AG09309 (cell line): ENCODE data around the gene UGT3A2.

Experiments
- DNase-seq: peaks from one replicate; pipeline ENCODE4 v3.0.0-alpha.2; 2010; ENCODE audit warnings: low read depth
- H3K4me3 ChIP-seq: 2 replicates; pipeline ENCODE4 v1.5.1; 2011; ENCODE audit warnings: mild to moderate bottlenecking, low read depth, low read length, moderate library complexity; ENCODE audit not compliant: control insufficient read depth
- TF ChIP-seq, protein P1 (sequence below): IDR thresholded peaks from 2 replicates; pipeline ENCODE4 v1.5.1; 2011; ENCODE audit warnings: mild to moderate bottlenecking, low read depth, low read length, inconsistent platforms; ENCODE audit not compliant: insufficient read depth, control insufficient read depth; ENCODE audit errors: missing control alignments

Gene UGT3A2

DNA sequence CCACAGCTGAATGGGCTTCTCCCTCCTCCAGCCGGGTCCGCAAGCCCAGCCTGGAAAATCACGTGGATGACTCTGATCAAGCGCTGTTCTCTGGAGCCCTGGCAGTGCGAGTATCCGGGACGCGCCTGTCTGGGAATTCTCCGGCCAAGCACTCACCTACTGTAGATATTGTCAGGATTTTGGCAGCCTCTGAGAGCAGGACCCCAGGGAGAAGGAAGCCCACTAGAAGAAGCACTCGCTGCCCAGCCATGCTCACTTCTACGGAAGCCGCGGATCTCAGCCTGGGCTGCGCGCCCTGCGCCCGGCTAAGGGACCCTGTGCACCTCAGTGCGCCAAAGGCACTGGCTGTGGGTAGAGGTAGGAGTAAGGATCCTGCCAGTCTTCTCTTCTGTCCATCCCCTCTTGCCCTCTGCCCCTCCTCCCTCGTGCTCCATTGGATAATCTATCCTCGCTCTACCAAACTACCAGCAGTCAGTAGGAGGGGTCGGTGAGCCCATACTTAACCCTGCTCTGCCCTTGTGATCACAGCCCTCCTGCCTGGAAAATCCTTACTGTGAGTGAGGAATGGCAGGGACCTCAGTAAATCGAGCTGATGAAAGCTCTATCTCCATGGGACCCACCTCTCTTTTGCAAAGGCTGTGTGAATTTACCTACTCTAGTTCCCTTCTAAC, at the start of gene UGT3A2:
UGT3A2 (minus strand) TSS at position 343 of the 671 bp plus-strand sequence; CDS start at position 250, 93 bp downstream.
- no peak within 1 kb of the TSS for H3K4me3 ChIP-seq
- no peak for DNase-seq
- TF ChIP-seq, protein P1, sequence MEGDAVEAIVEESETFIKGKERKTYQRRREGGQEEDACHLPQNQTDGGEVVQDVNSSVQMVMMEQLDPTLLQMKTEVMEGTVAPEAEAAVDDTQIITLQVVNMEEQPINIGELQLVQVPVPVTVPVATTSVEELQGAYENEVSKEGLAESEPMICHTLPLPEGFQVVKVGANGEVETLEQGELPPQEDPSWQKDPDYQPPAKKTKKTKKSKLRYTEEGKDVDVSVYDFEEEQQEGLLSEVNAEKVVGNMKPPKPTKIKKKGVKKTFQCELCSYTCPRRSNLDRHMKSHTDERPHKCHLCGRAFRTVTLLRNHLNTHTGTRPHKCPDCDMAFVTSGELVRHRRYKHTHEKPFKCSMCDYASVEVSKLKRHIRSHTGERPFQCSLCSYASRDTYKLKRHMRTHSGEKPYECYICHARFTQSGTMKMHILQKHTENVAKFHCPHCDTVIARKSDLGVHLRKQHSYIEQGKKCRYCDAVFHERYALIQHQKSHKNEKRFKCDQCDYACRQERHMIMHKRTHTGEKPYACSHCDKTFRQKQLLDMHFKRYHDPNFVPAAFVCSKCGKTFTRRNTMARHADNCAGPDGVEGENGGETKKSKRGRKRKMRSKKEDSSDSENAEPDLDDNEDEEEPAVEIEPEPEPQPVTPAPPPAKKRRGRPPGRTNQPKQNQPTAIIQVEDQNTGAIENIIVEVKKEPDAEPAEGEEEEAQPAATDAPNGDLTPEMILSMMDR = no peak

DNA sequence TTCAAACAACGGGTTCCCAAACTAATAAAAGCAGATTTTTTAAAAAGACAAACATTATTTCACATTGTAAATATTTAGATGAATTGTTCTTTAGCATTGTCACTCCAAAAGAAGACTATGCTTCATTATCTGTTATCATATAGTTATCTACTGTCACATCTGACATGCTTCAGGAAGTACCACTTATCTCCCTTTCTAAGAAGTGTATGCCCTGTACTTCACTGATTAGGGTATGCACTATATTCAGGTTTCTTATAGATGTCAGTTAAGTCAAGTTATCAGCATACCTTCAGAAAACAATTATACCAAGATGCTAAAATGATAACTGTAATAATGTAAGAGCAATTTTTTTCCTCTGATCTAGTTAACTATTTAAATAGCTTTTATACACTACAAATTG, 44.6 kb upstream of the UGT3A2 start:
- TF ChIP-seq, protein P1 = no peak
- DNase-seq = no peak
- H3K4me3 ChIP-seq = no peak overlapping the region

DNA sequence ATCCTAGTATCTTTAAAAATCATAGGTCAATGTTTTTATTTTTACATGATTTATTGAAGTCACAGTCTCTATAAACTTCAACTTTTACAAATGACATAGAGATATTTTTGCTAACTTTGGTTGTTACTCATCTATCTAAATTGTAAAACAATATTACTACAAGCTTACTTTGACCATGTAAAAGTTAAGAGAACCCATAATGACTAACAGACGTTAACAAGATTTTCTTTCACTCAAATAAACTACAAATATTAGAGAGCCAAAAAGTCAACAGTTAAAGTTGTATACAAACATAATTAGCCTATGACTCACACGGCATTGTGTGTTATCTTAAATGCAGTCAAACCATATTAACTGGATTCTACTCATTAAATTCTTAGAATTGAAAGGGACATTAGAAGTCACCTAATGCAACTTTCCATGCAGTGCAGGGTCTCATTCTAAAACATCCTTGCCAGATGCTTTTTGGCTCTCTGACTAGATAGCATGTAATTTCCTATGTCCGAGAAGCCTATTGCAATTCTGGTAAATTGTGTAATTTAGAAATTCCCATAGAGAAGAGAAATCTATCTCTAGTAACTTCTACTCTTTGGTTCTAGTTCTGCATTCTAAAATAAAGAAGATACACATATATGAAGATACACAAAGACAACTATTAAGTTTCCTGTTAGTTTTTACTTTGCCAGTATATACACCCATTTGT, 42.2 kb upstream of the UGT3A2 start:
- H3K4me3 ChIP-seq = no peak overlapping the region
- no peak for DNase-seq
- TF ChIP-seq, protein P1 = no peak

GRCh38 chr5:36105819-36106218, 39.1 kb upstream of the UGT3A2 start:
- no peak for DNase-seq
- H3K4me3 ChIP-seq = no peak overlapping the region
- TF ChIP-seq, protein P1 = no peak

GRCh38 chr5:36099748-36100147, 33.1 kb upstream of the UGT3A2 start:
- no peak overlapping the region for H3K4me3 ChIP-seq
- TF ChIP-seq, protein P1 = no peak
- no peak for DNase-seq

- DNase-seq = no peak
- no peak overlapping the region for H3K4me3 ChIP-seq
- TF ChIP-seq, protein P1 = no peak
Observed at GRCh38 chr5:36096486-36096885, 29.8 kb upstream of the UGT3A2 start.
